SK-N-SH treated with all-trans-retinoic acid at 6 μM for 48 hours (cell line): ENCODE results near the gene RHCG.

ENCODE experiments used
- SNAI2 ChIP-seq: fragments of 250-450 bp; sonication (Bioruptor Pico); IDR thresholded peaks from 2 replicates; pipeline ENCODE4 v1.5.0; 2020; ENCODE audit warnings: mild to moderate bottlenecking, moderate library complexity
- ZNF70 ChIP-seq: fragments of 450-650 bp; formaldehyde crosslinking; IDR thresholded peaks from 2 replicates; pipeline ENCODE4 v1.5.0; 2020; ENCODE audit warnings: mild to moderate bottlenecking, moderate library complexity

DNA sequence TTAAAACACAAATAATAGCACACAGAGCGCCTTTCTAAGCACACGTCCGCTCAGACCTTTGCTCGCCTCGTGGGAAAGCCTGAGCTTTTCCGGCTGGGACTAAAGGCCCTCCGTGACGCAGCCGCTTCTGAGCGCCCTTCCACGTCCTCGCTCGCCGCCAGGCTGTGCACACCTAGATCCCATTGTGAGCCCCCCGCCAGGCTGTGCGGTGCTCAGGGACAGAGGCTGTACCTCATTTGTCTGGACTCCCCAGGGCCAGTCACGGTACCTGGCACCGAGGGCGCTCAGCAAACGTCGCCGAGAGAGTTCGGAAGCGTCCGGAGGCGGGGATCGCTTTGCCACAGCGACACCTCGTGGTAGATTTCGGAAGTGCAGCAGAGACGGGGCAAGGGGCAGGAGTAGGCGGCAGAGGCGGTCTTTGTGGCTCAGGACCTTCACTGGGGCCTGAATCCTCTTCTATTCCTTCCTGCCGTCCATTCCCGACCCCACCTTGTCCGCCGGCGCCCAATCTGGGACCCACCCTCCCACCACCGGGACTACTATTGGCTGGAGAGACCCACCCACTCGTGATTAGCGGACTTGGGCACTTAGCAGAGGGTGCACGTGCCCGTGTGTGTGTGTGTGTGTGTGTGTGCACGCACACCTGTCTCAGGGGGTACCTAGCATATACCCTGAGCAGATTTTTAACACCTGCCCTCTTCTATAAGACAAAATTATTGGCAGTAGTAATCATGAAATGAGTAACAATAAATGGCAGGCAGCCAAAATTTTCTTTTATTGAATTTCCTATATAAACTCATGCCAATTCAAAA is 65.6 kb downstream of the RHCG start:
- no peak for TF ChIP-seq ZNF70 (CRISPR knock-in tag)
- no peak for TF ChIP-seq SNAI2 (CRISPR knock-in tag)
